Colonic mucosa (tissue), 4 donors: Measurements from ENCODE around the gene CCDC50. TPM values are rescaled to one million over a fixed set of nuclear protein-coding genes. Genes with fewer than 3 reads are reported as not detected.

ENCODE experiments used
- DNase-seq: peaks from one replicate; pipeline ENCODE4 v3.0.0-alpha.2; 2020
- H3K27ac ChIP-seq: fragments of 200-600 bp; one replicate; pipeline ENCODE4 v1.8.0; 2021
- H3K27me3 ChIP-seq: fragments of 200-600 bp; one replicate; pipeline ENCODE4 v1.8.0; 2021
- H3K36me3 ChIP-seq: fragments of 200-600 bp; one replicate; pipeline ENCODE4 v1.8.0; 2021
- H3K4me1 ChIP-seq: fragments of 200-600 bp; one replicate; pipeline ENCODE4 v1.8.0; 2021; ENCODE audit warnings: mild to moderate bottlenecking
- H3K4me3 ChIP-seq: fragments of 200-600 bp; one replicate; pipeline ENCODE4 v1.8.0; 2021
- H3K9ac ChIP-seq, 2 donors: one replicate each; pipeline ENCODE4 v1.7.0; 2013; ENCODE audit warnings: control low read depth in 2 of 2, low read depth in 2 of 2, low read length in 2 of 2
- H3K9me3 ChIP-seq: fragments of 200-600 bp; one replicate; pipeline ENCODE4 v1.8.0; 2021
- CTCF ChIP-seq: fragments of 200-600 bp; IDR thresholded peaks from one replicate; pipeline ENCODE4 v1.8.0; 2022; ENCODE audit warnings: antibody characterized with exemption, mild to moderate bottlenecking
- intact Hi-C: fragments of 100-400 bp; cut with DNase I; formaldehyde crosslinking; loops from one replicate; pipeline ENCODE4 v1.14.1; 2022
- total RNA-seq, 2 donors: library from RNA; stranded (reverse); fragmentation: NEBNext Ultra II Directional in 1 of 2; extraction: Animal tissue kit (Norgen Biotek cat#: 25700) in 1 of 2; gene quantifications; one replicate each; pipeline ENCODE4 v1.2.1, GENCODE V29; 2021
- donor health status: healthy.
- donor health status: DM: no; HTN: no; CAD: no.
- donor health status: DM: no; HTN: no; CAD: no.

The CCDC50 gene
- total RNA-seq, 2 donors from 2014 or later, result 33.4 to 53.3 TPM

GRCh38 chr3:191320316-191320715 is 8.9 kb upstream of the CCDC50 start:
- H3K9ac ChIP-seq, result no peak overlapping the region
- intact Hi-C loops, result no loop called here
- no peaks in the 10 kb centered on the region for H3K27me3 ChIP-seq
- H3K27ac ChIP-seq, result no peak overlapping the region
- H3K4me1 ChIP-seq, result no peaks in the 10 kb centered on the region
- H3K9me3 ChIP-seq, result no peaks in the 10 kb centered on the region
- no peaks in the 10 kb centered on the region for H3K36me3 ChIP-seq
- no peak for TF ChIP-seq CTCF
- no peak for DNase-seq
- H3K4me3 ChIP-seq, result no peak overlapping the region

GRCh38 chr3:191321019-191321767 is 8.0 kb upstream of the CCDC50 start:
- H3K9me3 ChIP-seq, result no peaks in the 10 kb centered on the region
- intact Hi-C loops, result no loop called here
- TF ChIP-seq CTCF, result no peak

GRCh38 chr3:191324936-191325335 is 4.3 kb upstream of the CCDC50 start:
- H3K36me3 ChIP-seq, result no peaks in the 10 kb centered on the region
- no peak for TF ChIP-seq CTCF
- H3K4me3 ChIP-seq, result no peak overlapping the region
- H3K9me3 ChIP-seq, result no peaks in the 10 kb centered on the region
- no peak overlapping the region for H3K9ac ChIP-seq
- no peak overlapping the region for H3K27ac ChIP-seq
- H3K4me1 ChIP-seq, result no peaks in the 10 kb centered on the region
- no peaks in the 10 kb centered on the region for H3K27me3 ChIP-seq
- intact Hi-C loops, result no loop called here
- no peak for DNase-seq

More at GRCh38 chr3:191321019-191321767, 8.0 kb upstream of the CCDC50 start:
- Histone ChIP-seq H3K4me3 (no peak overlapping the region), H3K27ac (no peak overlapping the region), H3K27me3 (no peaks in the 10 kb centered on the region), H3K36me3 (no peaks in the 10 kb centered on the region), H3K4me1 (no peaks in the 10 kb centered on the region), H3K9ac (no peak overlapping the region)
- DNase-seq, result no peak

GRCh38 chr3:191327526-191327925 is 1.7 kb upstream of the CCDC50 start:
- Histone ChIP-seq H3K9me3 (no peaks in the 10 kb centered on the region), H3K4me1 (no peaks in the 10 kb centered on the region), H3K27me3 (no peaks in the 10 kb centered on the region), H3K4me3 (no peak overlapping the region), H3K9ac (no peak overlapping the region), H3K36me3 (no peaks in the 10 kb centered on the region), H3K27ac (no peak overlapping the region)
- intact Hi-C loops, result no loop called here
- DNase-seq, result no peak
- TF ChIP-seq CTCF, result no peak

- no peak for DNase-seq
- TF ChIP-seq CTCF, result no peak
- Histone ChIP-seq H3K4me3 (peak overlapping the region; percentile 66), H3K27me3 (no peaks in the 10 kb centered on the region), H3K9ac (peak overlapping the region in 1 of 2 donors; percentile 79), H3K27ac (peak overlapping the region; percentile 78), H3K4me1 (no peaks in the 10 kb centered on the region), H3K36me3 (no peaks in the 10 kb centered on the region), H3K9me3 (no peaks in the 10 kb centered on the region)
- intact Hi-C loops, result no loop called here
Observed at GRCh38 chr3:191328383-191328961, 722 bp upstream of the CCDC50 start.
